ENCODE data around the gene TUT4. TPM values are rescaled to one million over a fixed set of nuclear protein-coding genes. Genes with fewer than 3 reads are reported as not detected.

Gene TUT4
- total RNA-seq, 4 donors from 2014 or later, result 90.5 to 169 (median 120) TPM

DNA sequence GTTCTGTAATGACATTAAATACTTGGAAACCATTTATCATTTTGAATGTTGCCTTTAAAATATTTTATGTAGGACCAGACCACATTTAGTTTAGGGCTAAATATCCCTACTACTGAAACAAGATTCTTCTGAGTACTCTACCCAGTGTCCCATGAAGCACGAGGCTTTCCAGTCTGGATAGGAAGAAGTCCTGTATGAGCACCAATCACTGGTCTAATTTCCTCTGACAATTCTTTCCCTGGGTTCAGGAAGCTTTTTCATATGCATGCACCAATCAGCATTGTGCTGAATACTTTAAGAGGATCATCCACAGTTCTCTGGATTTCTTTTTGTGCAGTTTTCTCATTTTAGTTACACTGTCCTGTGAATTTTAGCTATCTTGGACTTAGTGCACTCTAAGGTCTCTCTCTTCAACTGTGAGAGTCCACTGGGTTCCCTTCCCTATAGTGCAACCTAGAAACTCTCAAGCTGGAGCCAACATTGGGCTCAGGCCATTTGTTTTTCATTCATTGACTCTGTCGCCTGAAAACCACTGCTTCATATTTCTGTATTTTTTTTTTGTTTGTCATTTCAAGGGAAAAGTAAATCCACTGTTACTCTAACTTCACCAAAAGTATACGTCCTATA lies 45.9 kb downstream of the TUT4 start:
- H3K4me1 ChIP-seq, result peaks cover 15 to 16% of the 10 kb centered on the region in 2 donors
- H3K4me3 ChIP-seq (replicated peaks in 1 of 3), result no peak overlapping the region
- H3K27me3 ChIP-seq, result no peaks in the 10 kb centered on the region
- peak overlapping the region in 1 of 3 donors; percentile 69 for H3K27ac ChIP-seq
- WGBS, 2 donors, result 71 to 90% methylated on average over 3 of the region's 3 CpGs
- TF ChIP-seq, protein P1, sequence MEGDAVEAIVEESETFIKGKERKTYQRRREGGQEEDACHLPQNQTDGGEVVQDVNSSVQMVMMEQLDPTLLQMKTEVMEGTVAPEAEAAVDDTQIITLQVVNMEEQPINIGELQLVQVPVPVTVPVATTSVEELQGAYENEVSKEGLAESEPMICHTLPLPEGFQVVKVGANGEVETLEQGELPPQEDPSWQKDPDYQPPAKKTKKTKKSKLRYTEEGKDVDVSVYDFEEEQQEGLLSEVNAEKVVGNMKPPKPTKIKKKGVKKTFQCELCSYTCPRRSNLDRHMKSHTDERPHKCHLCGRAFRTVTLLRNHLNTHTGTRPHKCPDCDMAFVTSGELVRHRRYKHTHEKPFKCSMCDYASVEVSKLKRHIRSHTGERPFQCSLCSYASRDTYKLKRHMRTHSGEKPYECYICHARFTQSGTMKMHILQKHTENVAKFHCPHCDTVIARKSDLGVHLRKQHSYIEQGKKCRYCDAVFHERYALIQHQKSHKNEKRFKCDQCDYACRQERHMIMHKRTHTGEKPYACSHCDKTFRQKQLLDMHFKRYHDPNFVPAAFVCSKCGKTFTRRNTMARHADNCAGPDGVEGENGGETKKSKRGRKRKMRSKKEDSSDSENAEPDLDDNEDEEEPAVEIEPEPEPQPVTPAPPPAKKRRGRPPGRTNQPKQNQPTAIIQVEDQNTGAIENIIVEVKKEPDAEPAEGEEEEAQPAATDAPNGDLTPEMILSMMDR (IDR thresholded peaks at IDR 0.05), result no peak
- no peak for TF ChIP-seq POLR2A (IDR thresholded peaks at IDR 0.05)
- H3K36me3 ChIP-seq, result no peaks in the 10 kb centered on the region
- DNase-seq, result no peak
- no peaks in the 10 kb centered on the region for H3K9me3 ChIP-seq
- intact Hi-C loops (cut with DNase I), result no loop called here

DNA sequence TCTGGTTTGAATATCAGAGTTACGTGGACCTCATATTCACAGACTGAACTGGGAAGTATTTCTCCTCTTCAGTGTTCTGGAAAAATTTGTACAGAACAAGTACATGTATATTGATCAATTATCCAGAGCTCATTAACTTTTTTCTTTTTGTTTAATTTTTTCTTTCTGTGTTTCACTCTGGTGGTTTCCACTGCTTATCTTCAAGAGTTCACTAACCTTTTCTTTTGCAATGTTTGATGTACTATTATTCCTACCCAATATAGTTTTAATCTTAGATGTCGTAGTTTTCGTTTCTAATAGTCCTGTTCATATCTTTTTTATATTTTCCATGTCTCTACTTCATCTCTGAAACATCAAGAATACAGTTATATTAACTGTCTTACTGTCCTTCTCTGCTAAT lies 46.5 kb downstream of the TUT4 start:
- H3K4me3 ChIP-seq (replicated peaks in 1 of 3), result no peak overlapping the region
- no peak for DNase-seq
- H3K27ac ChIP-seq, result peak overlapping the region in 1 of 3 donors; percentile 69
- 95 to 98% methylated on average over 3 of the region's 3 CpGs for WGBS, 2 donors
- no peak for TF ChIP-seq POLR2A (IDR thresholded peaks at IDR 0.05)
- TF ChIP-seq, protein P1 (IDR thresholded peaks at IDR 0.05), result no peak
- H3K9me3 ChIP-seq, result no peaks in the 10 kb centered on the region
- no peaks in the 10 kb centered on the region for H3K36me3 ChIP-seq
- peaks cover 15 to 16% of the 10 kb centered on the region in 2 donors for H3K4me1 ChIP-seq
- H3K27me3 ChIP-seq, result no peaks in the 10 kb centered on the region
- intact Hi-C loops (cut with DNase I), result no loop called here

DNA sequence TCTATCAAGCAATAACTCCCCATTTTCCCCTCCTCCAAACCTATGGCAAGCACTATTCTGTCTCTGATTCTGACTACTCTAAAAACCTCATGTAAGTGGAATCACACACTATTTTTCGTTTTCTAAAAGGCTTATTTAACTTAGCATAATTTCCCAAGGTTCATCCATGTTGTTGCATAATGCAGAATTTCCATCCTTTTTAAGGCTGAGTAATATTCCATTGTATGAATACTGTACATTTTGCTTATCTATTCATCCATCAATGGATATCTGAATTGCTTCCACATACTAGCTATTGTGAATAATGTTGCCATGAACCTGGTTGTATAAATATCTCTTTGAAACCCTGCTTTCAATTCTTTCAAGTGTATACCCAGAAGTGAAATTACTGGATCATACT lies 48.2 kb downstream of the TUT4 start:
- Histone ChIP-seq H3K4me1 (peaks cover 24 to 26% of the 10 kb centered on the region in 2 donors), H3K9me3 (no peaks in the 10 kb centered on the region), H3K27me3 (no peaks in the 10 kb centered on the region), H3K27ac (no peak overlapping the region), H3K36me3 (no peaks in the 10 kb centered on the region), H3K4me3 (replicated peaks in 1 of 3) (no peak overlapping the region)
- intact Hi-C loops (cut with DNase I), result no loop called here
- DNase-seq, result no peak
- TF ChIP-seq POLR2A (IDR thresholded peaks at IDR 0.05), result no peak
- TF ChIP-seq, protein P1 (IDR thresholded peaks at IDR 0.05), result no peak
- WGBS, 2 donors, result 97 to 98% methylated on average over 1 of the region's 1 CpG

DNA sequence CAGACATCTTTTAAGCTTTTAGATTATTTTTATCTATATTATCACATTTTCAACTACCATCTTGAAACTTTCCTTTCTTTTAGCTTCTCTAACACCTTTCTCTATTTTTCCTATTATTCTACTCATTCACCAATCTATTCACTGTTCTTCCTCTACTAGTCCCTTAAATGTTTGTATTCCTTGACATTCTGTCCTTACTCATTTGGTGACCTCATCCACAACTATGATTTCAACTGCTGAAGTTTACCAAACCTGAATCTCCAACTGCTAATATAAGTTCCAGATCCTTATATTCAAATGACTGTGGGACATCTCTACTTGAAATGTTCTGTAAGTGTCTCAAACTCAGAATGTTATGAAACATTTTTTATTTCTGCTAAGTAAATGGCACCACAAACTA lies 49.2 kb downstream of the TUT4 start:
- intact Hi-C loops (cut with DNase I), result no loop called here
- H3K4me1 ChIP-seq, result peaks cover 21 to 30% of the 10 kb centered on the region in 2 donors
- H3K27me3 ChIP-seq, result no peaks in the 10 kb centered on the region
- H3K27ac ChIP-seq, result peak overlapping the region in 2 of 3 donors; percentile 3 to 23
- no peak for DNase-seq
- no peaks in the 10 kb centered on the region for H3K9me3 ChIP-seq
- H3K36me3 ChIP-seq, result no peaks in the 10 kb centered on the region
- TF ChIP-seq, protein P1 (IDR thresholded peaks at IDR 0.05), result no peak
- no peak for TF ChIP-seq POLR2A (IDR thresholded peaks at IDR 0.05)
- no peak overlapping the region for H3K4me3 ChIP-seq (replicated peaks in 1 of 3)

DNA sequence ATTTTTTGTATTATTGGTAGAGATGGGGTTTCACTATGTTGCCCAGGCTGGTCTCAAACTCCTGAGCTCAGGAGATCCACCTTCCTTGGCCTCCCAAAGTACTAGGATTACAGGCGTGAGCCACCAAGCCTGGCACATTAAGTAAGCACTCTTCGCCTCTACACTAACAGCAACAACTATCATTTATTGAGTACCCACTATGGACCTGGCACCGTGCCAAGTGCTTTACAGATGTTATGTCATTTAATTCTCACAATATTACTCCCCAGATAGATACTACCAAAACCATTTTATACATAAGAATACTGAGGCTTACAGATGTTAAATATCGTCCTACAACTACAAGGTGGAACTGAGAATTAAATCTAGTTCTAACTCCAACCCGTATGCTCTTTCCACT lies 50.1 kb downstream of the TUT4 start:
- peaks cover 12 to 21% of the 10 kb centered on the region in 2 donors for H3K4me1 ChIP-seq
- TF ChIP-seq, protein P1 (IDR thresholded peaks at IDR 0.05), result no peak
- no peak overlapping the region for H3K4me3 ChIP-seq (replicated peaks in 1 of 3)
- H3K27me3 ChIP-seq, result no peaks in the 10 kb centered on the region
- no peaks in the 10 kb centered on the region for H3K9me3 ChIP-seq
- WGBS, 2 donors, result 84 to 89% methylated on average over 5 of the region's 5 CpGs
- DNase-seq, result peak in 1 of 2 donors; percentile 18
- intact Hi-C loops (cut with DNase I), result no loop called here
- no peaks in the 10 kb centered on the region for H3K36me3 ChIP-seq
- H3K27ac ChIP-seq, result peak overlapping the region in 1 of 3 donors; percentile 24
